Measurements from ENCODE around the gene ZBTB18.
A peak's percentile ranks its signal among the peaks of the same experiment; 100 is the strongest.

ZBTB18 gene

GRCh38 chr1:244050835-244051444 is at the start of gene ZBTB18:
Gene ZBTB18, plus strand, starts transcription at chr1:244051283. Its CDS starts 149 bp downstream, at chr1:244051432.
- peak; percentile 80 for DNase-seq (ENCODE audit: low read depth)

GRCh38 chr1:244002721-244003120 is 48.4 kb upstream of the ZBTB18 start:
- DNase-seq (ENCODE audit: low read depth): no peak

GRCh38 chr1:244005455-244005854 is 45.6 kb upstream of the ZBTB18 start:
- DNase-seq (ENCODE audit: low read depth): no peak

- no peak for DNase-seq (ENCODE audit: low read depth)
Measured at GRCh38 chr1:244006381-244006901, 44.6 kb upstream of the ZBTB18 start.

- DNase-seq (ENCODE audit: low read depth): no peak
Measured at GRCh38 chr1:244006961-244007360, 44.1 kb upstream of the ZBTB18 start.

GRCh38 chr1:244010191-244010590 is 40.9 kb upstream of the ZBTB18 start:
- no peak for DNase-seq (ENCODE audit: low read depth)

GRCh38 chr1:244010703-244011123 is 40.4 kb upstream of the ZBTB18 start:
- peak; percentile 65 for DNase-seq (ENCODE audit: low read depth)

DNA sequence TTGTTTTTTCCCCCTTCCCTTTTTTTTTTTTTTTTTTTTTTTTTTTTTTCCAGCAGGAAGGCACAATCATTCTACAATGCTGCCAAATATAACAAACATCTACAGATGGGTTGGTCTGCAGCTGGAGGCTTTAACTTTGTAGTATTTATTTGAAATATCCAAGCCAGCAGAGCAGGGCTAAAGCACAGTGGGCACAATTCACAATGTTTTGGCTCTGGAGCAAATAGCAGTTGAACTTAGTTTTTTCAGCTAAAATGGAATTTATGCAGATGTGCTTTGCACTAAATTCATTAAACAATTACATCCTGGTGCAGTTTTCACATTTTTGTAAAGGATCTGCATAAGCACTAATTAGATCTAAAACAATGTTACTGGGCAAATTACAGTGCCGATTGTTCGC is 39.8 kb upstream of the ZBTB18 start:
- DNase-seq (ENCODE audit: low read depth): peak; percentile 63

- DNase-seq (ENCODE audit: low read depth): no peak
Measured at GRCh38 chr1:244011786-244012185, 39.3 kb upstream of the ZBTB18 start.

GRCh38 chr1:244012202-244012601 is 38.9 kb upstream of the ZBTB18 start:
- DNase-seq (ENCODE audit: low read depth): peak; percentile 67

DNA sequence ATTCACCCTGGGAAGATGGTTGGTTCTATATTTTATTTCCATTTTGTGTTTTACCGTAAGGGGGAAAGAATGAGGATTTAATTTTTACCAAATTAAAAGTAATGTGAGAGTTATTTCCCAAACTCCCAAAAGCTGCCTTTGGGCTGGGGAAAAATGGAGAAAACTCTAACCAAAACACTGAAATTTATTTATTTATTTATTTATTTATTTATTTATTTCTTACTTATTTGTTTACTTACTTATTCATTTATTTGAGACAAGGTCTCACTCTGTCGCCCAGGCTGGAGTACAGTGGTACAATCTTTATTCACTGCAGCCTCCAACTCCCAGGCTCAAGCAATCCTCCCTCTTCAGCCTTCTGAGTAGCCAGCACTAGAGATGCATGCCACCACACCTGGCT is 38.0 kb upstream of the ZBTB18 start:
- DNase-seq (ENCODE audit: low read depth): no peak

- DNase-seq (ENCODE audit: low read depth): peak; percentile 45
Measured at GRCh38 chr1:244014862-244015261, 36.2 kb upstream of the ZBTB18 start.

GRCh38 chr1:244019982-244020485 is 31.0 kb upstream of the ZBTB18 start:
- peak; percentile 37 for DNase-seq (ENCODE audit: low read depth)

- no peak for DNase-seq (ENCODE audit: low read depth)
Measured at GRCh38 chr1:244021427-244021826, 29.7 kb upstream of the ZBTB18 start.

DNA sequence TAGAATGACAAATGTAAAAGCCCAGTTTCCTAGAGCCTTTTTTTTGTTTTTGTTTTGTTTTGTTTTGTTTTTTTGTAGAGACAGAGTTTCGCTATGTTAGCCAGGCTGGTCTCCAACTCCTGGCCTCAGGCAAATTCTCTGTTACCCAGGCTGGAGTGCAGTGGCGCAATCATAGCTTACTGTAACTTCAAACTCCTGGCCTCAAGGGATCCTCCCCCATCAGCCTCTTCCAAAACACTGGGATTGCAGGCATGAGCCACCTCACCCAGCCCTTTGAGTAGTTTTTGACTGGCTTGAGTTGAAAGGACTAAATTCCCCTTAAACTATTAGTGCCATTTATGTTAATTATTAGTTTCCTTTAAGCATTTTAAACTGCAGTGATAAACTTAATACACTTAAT is 28.8 kb upstream of the ZBTB18 start:
- DNase-seq (ENCODE audit: low read depth): peak; percentile 84

GRCh38 chr1:244022864-244023440 is 28.1 kb upstream of the ZBTB18 start:
- no peak for DNase-seq (ENCODE audit: low read depth)

GRCh38 chr1:244027491-244028145 is 23.5 kb upstream of the ZBTB18 start:
- DNase-seq (ENCODE audit: low read depth): no peak

DNA sequence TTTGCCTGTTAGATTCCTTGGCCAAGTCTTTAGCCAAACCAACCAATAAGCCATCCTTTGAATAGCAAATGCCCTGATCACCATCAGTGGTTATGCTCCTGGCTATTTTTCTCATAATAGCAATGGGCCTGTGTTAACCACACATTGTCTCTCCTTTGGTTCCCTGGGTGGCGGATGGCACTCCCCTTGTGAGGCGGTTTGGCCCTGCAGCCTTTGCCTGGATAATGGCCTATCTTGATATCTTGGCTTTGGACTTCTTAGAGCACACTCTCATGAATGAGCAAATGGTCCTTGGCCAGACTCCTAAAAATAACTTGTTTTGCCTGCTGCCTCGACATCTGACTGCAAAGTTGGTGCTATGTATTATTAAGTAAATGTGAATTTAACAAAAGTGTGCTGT is 22.4 kb upstream of the ZBTB18 start:
- no peak for DNase-seq (ENCODE audit: low read depth)

- DNase-seq (ENCODE audit: low read depth): no peak
Measured at GRCh38 chr1:244029124-244029523, 22.0 kb upstream of the ZBTB18 start.

GRCh38 chr1:244030481-244031040 is 20.5 kb upstream of the ZBTB18 start:
- peak; percentile 30 for DNase-seq (ENCODE audit: low read depth)

GRCh38 chr1:244035358-244035757 is 15.7 kb upstream of the ZBTB18 start:
- no peak for DNase-seq (ENCODE audit: low read depth)

DNA sequence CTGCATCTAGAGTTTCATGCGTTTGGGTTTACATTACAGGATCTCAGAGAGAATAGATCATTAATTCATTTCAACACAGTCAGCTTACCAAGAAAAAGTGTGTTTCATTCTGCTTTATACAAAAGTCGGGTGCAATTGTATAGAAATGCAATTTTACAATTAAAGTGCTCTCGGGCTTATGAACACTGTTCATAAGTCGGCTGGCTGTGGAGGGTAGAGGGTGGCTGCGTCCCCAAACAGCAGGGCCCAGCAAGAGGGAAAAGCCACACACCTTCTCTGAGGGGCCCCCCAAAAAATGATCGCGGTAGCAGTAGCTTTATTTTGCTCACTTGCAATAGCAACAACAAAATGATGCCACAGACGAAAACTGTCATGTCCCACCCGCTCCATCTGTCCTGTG is 13.8 kb upstream of the ZBTB18 start:
- DNase-seq (ENCODE audit: low read depth): no peak

Data from EH (cell line).